COR-L47 (cell line): ENCODE results near the gene CISD1.

ENCODE experiments used
- DNase-seq: peaks from one replicate; lab custom pipeline; 2025; lab: John Stamatoyannopoulos, UW

CISD1 gene

GRCh38 chr10:58311026-58311425, 42.1 kb downstream of the CISD1 start:
- DNase-seq, result no peak

- no peak for DNase-seq
Observed at GRCh38 chr10:58316874-58317273, 47.9 kb downstream of the CISD1 start.

- DNase-seq, result no peak
Observed at GRCh38 chr10:58318346-58318745, 49.4 kb downstream of the CISD1 start.

GRCh38 chr10:58319599-58319998, 50.6 kb downstream of the CISD1 start:
- DNase-seq, result no peak

- DNase-seq, result no peak
Observed at GRCh38 chr10:58320351-58321049, 51.5 kb downstream of the CISD1 start.

- no peak for DNase-seq
Observed at GRCh38 chr10:58322072-58322834, 53.3 kb downstream of the CISD1 start.

GRCh38 chr10:58322835-58323209, 53.9 kb downstream of the CISD1 start:
- DNase-seq, result no peak

- DNase-seq, result no peak
Observed at GRCh38 chr10:58326967-58327381, 58.0 kb downstream of the CISD1 start.

GRCh38 chr10:58328233-58328632, 59.3 kb downstream of the CISD1 start:
- DNase-seq, result no peak

GRCh38 chr10:58330431-58330830, 61.5 kb downstream of the CISD1 start:
- DNase-seq, result no peak

GRCh38 chr10:58331646-58332045, 62.7 kb downstream of the CISD1 start:
- no peak for DNase-seq

- DNase-seq, result peak; percentile 75
Observed at GRCh38 chr10:58334817-58335305, 65.9 kb downstream of the CISD1 start, which contains the start of gene UBE2D1. Gene UBE2D1, plus strand, starts transcription at chr10:58335006. Its CDS starts 196 bp downstream, at chr10:58335202.

- no peak for DNase-seq
Observed at GRCh38 chr10:58335306-58336005, 66.5 kb downstream of the CISD1 start.

- DNase-seq, result no peak
Observed at GRCh38 chr10:58336242-58336641, 67.3 kb downstream of the CISD1 start.
